ENCODE results near the gene FBH1. TPM values are rescaled to one million over a fixed set of nuclear protein-coding genes. Genes with fewer than 3 reads are reported as not detected.

The FBH1 gene
- total RNA-seq, 6 experiments from 2014 or later, result 60.1 to 69.8 (median 64.2) TPM

- H3K27ac Mint-ChIP-seq, result no peak overlapping the region
- no peaks in the 10 kb centered on the region for H3K9me3 Mint-ChIP-seq
- no peak for DNase-seq
- no peak overlapping the region for H3K4me3 Mint-ChIP-seq
- no peaks in the 10 kb centered on the region for H3K36me3 Mint-ChIP-seq (ENCODE audit: low read depth)
- H3K27me3 Mint-ChIP-seq (ENCODE audit: insufficient read depth), result peaks cover 3% of the 10 kb centered on the region; the same call in 1 of the 2 replicates
- TF ChIP-seq CTCF (IDR thresholded peaks at IDR 0.05), result no peak
- peaks cover 30% of the 10 kb centered on the region for H3K4me1 Mint-ChIP-seq (ENCODE audit: low read depth)
Measured at GRCh38 chr10:5952731-5953385, 62.8 kb downstream of the FBH1 start.

- no peak overlapping the region for H3K27ac Mint-ChIP-seq
- H3K9me3 Mint-ChIP-seq, result no peaks in the 10 kb centered on the region
- peaks cover 38% of the 10 kb centered on the region for H3K4me1 Mint-ChIP-seq (ENCODE audit: low read depth)
- DNase-seq, result no peak
- no peaks in the 10 kb centered on the region for H3K36me3 Mint-ChIP-seq (ENCODE audit: low read depth)
- no peak for TF ChIP-seq CTCF (IDR thresholded peaks at IDR 0.05)
- peaks cover 3% of the 10 kb centered on the region; the same call in 1 of the 2 replicates for H3K27me3 Mint-ChIP-seq (ENCODE audit: insufficient read depth)
- H3K4me3 Mint-ChIP-seq, result no peak overlapping the region
Measured at GRCh38 chr10:5953676-5954075, 63.6 kb downstream of the FBH1 start.

GRCh38 chr10:5956146-5956936, 66.3 kb downstream of the FBH1 start:
- DNase-seq, result no peak
- H3K36me3 Mint-ChIP-seq (ENCODE audit: low read depth), result no peaks in the 10 kb centered on the region
- H3K9me3 Mint-ChIP-seq, result no peaks in the 10 kb centered on the region
- H3K27ac Mint-ChIP-seq, result no peak overlapping the region
- H3K27me3 Mint-ChIP-seq (ENCODE audit: insufficient read depth), result peaks cover 3% of the 10 kb centered on the region
- no peak overlapping the region for H3K4me3 Mint-ChIP-seq
- TF ChIP-seq CTCF (IDR thresholded peaks at IDR 0.05), result no peak
- H3K4me1 Mint-ChIP-seq (ENCODE audit: low read depth), result peaks cover 30% of the 10 kb centered on the region

- no peak overlapping the region for H3K27ac Mint-ChIP-seq
- H3K27me3 Mint-ChIP-seq (ENCODE audit: insufficient read depth), result peaks cover 3% of the 10 kb centered on the region
- H3K36me3 Mint-ChIP-seq (ENCODE audit: low read depth), result no peaks in the 10 kb centered on the region
- TF ChIP-seq CTCF (IDR thresholded peaks at IDR 0.05), result no peak
- DNase-seq, result peak; percentile 63
- no peaks in the 10 kb centered on the region for H3K9me3 Mint-ChIP-seq
- H3K4me1 Mint-ChIP-seq (ENCODE audit: low read depth), result peaks cover 23% of the 10 kb centered on the region
- no peak overlapping the region for H3K4me3 Mint-ChIP-seq
Measured at GRCh38 chr10:5958077-5958476, 68.0 kb downstream of the FBH1 start.

- no peaks in the 10 kb centered on the region for H3K9me3 Mint-ChIP-seq
- H3K4me3 Mint-ChIP-seq, result no peak overlapping the region
- H3K36me3 Mint-ChIP-seq (ENCODE audit: low read depth), result no peaks in the 10 kb centered on the region
- peaks cover 3% of the 10 kb centered on the region for H3K27me3 Mint-ChIP-seq (ENCODE audit: insufficient read depth)
- peak overlapping the region; percentile 19; the same call in 1 of the 2 replicates for H3K27ac Mint-ChIP-seq
- peaks cover 23% of the 10 kb centered on the region for H3K4me1 Mint-ChIP-seq (ENCODE audit: low read depth)
- TF ChIP-seq CTCF (IDR thresholded peaks at IDR 0.05), result no peak
- no peak for DNase-seq
Measured at GRCh38 chr10:5958675-5959074, 68.6 kb downstream of the FBH1 start.

All from HFFc6 (cell line).